GM12878 (cell line): ENCODE data around the gene AKR1B15. TPM values are rescaled to one million over a fixed set of nuclear protein-coding genes. Genes with fewer than 3 reads are reported as not detected.

Experiments used
- ATAC-seq: fragments of 200-7000 bp; cut with Tn5 transposase; 3 replicates; pipeline ENCODE4 v1.9.1; 2020; ENCODE audit warnings: mild to moderate bottlenecking, moderate library complexity
- BruUV-seq: library from RNA; stranded (reverse); fragments of 400-500 nt; replicated peaks from 2 replicates; lab custom pipeline; 2021; lab: Mats Ljungman, UMichigan
- CTCF ChIA-PET: fragments of 300-600 bp; sonication (Branson Sonifier 250); formaldehyde crosslinking; extraction: SDS; loops from one replicate; lab custom pipeline; 2021; ENCODE audit warnings: inconsistent platforms; lab: Yijun Ruan, JAX
- POLR2A ChIA-PET: fragments of 350-600 bp; formaldehyde crosslinking; extraction: SDS; loops from one replicate; lab custom pipeline; 2021; ENCODE audit warnings: inconsistent platforms; lab: Charles Lee
- RAD21 ChIA-PET: fragments of 300-600 bp; sonication (Branson Sonifier 250); formaldehyde crosslinking; loops from one replicate; lab custom pipeline; 2023; ENCODE audit warnings: antibody characterized with exemption; ENCODE audit not compliant: unreplicated experiment; lab: Charles Lee
- SMC1A ChIA-PET: fragments of 300-600 bp; sonication (Branson Sonifier 250); formaldehyde crosslinking; loops from one replicate; lab custom pipeline; 2023; ENCODE audit not compliant: unreplicated experiment, uncharacterized antibody; lab: Charles Lee
- DNase-seq: peaks from one replicate; pipeline ENCODE4 v3.0.0-alpha.2; 2011; ENCODE audit warnings: low read depth, low spot score
- FAIRE-seq: peaks from 3 replicates; lab custom pipeline; 2011; peaks lifted over from hg19 to GRCh38; lab: Jason Lieb, UNC
- H2AFZ ChIP-seq: 2 replicates; pipeline ENCODE4 v1.6.0; 2011; ENCODE audit warnings: low read depth, low read length, control low read depth; ENCODE audit not compliant: control insufficient read depth
- H3K27ac ChIP-seq: 2 replicates; pipeline ENCODE4 v1.5.1; 2011; ENCODE audit warnings: control low read depth; ENCODE audit not compliant: control insufficient read depth, insufficient read depth
- H3K27me3 ChIP-seq, 2 experiments: replicated peaks in 1 of 2; 2 replicates each; pipeline versions ENCODE4 v1.6.0 to v1.6.1; 2011; ENCODE audit warnings: low read length in 1 of 2; ENCODE audit not compliant: control insufficient read depth in 2 of 2, insufficient read depth in 2 of 2
- H3K36me3 ChIP-seq, 2 experiments: 2 replicates each; pipeline ENCODE4 v1.5.1; 2011; ENCODE audit warnings: low read length in 1 of 2; ENCODE audit not compliant: control insufficient read depth in 2 of 2, insufficient read depth in 2 of 2
- H3K4me1 ChIP-seq: 2 replicates; pipeline ENCODE4 v1.6.1; 2011; ENCODE audit warnings: mild to moderate bottlenecking, low read length, moderate library complexity, mixed read lengths; ENCODE audit not compliant: control insufficient read depth, insufficient read depth
- H3K4me2 ChIP-seq: 2 replicates; pipeline ENCODE4 v1.6.0; 2011; ENCODE audit warnings: control low read depth; ENCODE audit not compliant: control insufficient read depth, insufficient read depth
- H3K4me3 ChIP-seq: fragments of 200-600 bp; sonication (generic); 2 replicates; pipeline ENCODE4 v1.5.1; 2016
- H3K79me2 ChIP-seq: 2 replicates; pipeline ENCODE4 v1.6.0; 2011; ENCODE audit warnings: low read length; ENCODE audit not compliant: control insufficient read depth, insufficient read depth
- H3K9ac ChIP-seq: 2 replicates; pipeline ENCODE4 v1.8.0; 2011; ENCODE audit warnings: low read length, control low read depth, mixed read lengths; ENCODE audit not compliant: control insufficient read depth, insufficient read depth
- H3K9me3 ChIP-seq: replicated peaks from 3 replicates; pipeline ENCODE4 v1.5.1; 2011; ENCODE audit warnings: mild to moderate bottlenecking, low read length; ENCODE audit not compliant: control insufficient read depth, insufficient read depth
- H4K20me1 ChIP-seq: 2 replicates; pipeline ENCODE4 v1.6.0; 2011; ENCODE audit not compliant: control insufficient read depth, insufficient read depth
- BCL11A ChIP-seq: IDR thresholded peaks from 2 replicates; pipeline ENCODE4 v1.6.1; 2011; ENCODE audit warnings: low read depth, low read length
- CHD2 ChIP-seq: IDR thresholded peaks from 2 replicates; pipeline ENCODE4 v1.6.1; 2011; ENCODE audit warnings: low read depth, low read length, improper control_type of control experiment, borderline replicate concordance
- MXI1 ChIP-seq: fragments of 150-350 bp; IDR thresholded peaks from 2 replicates; pipeline ENCODE4 v1.6.1; 2011; ENCODE audit warnings: low read depth, mild to moderate bottlenecking, inconsistent platforms, low read length, improper control_type of control experiment
- NFXL1 ChIP-seq: fragments of 450-650 bp; IDR thresholded peaks from 2 replicates; pipeline ENCODE4 v1.6.1; 2017; ENCODE audit warnings: antibody characterized with exemption, mild to moderate bottlenecking, borderline replicate concordance
- STAT1 ChIP-seq: fragments of 450-650 bp; conservative IDR thresholded peaks from 2 replicates; pipeline ENCODE4 v1.6.1; 2014; ENCODE audit warnings: antibody characterized with exemption, mild to moderate bottlenecking
- SUZ12 ChIP-seq: fragments of 200-600 bp; sonication (generic); IDR thresholded peaks from one replicate; pipeline ENCODE4 v1.6.1; 2018; ENCODE audit warnings: antibody characterized with exemption, mild to moderate bottlenecking; ENCODE audit not compliant: unreplicated experiment
- TAF1 ChIP-seq: IDR thresholded peaks from 2 replicates; pipeline ENCODE4 v1.6.1; 2011; ENCODE audit warnings: mild to moderate bottlenecking, low read depth, low read length, borderline replicate concordance
- YBX1 ChIP-seq: fragments of 450-650 bp; IDR thresholded peaks from 2 replicates; pipeline ENCODE4 v1.6.1; 2016; ENCODE audit warnings: antibody characterized with exemption
- WGBS: methylation state at CpG from one replicate; pipeline ENCODE4 v1.1.6; 2016; ENCODE audit warnings: low lambda C conversion rate; ENCODE audit not compliant: insufficient replicate concordance, insufficient coverage; ENCODE audit errors: missing lambda C conversion rate; 5-methylcytosine and 5-hydroxymethylcytosine counted together
- in situ Hi-C: fragments of 300-500 bp; cut with MboI; formaldehyde crosslinking; loops from 9 replicates; pipeline ENCODE4 v1.14.3; 2018; ENCODE audit warnings: mixed read lengths
- intact Hi-C: fragments of 100-400 bp; cut with micrococcal nuclease; formaldehyde crosslinking; loops from one replicate; pipeline ENCODE4 v1.14.2; 2022; ENCODE audit not compliant: unreplicated experiment
- polyA plus RNA-seq, 11 experiments: library from polyadenylated mRNA; depleted of rRNA in 4 of 11; unstranded in 6 of 11; stranded (reverse) in 5 of 11; fragments of >200 nt; fragmentation: Nextera tagmentation in 4 of 11; fragmentation: Illumina TruSeq in 1 of 11; extraction: Ambion mirVana in 4 of 11; extraction: Trizol in 1 of 11; gene quantifications; 1 replicate in 1 of 11; 2 replicates in 10 of 11; pipeline versions ENCODE4 v1.2.1 to v1.2.3, GENCODE V29; 2011 to 2016; ENCODE audit warnings: inconsistent platforms in 2 of 11, missing spikeins in 2 of 11, low read depth in 1 of 11
- total RNA-seq, 4 experiments: library from RNA; depleted of rRNA in 3 of 4; stranded (reverse); fragments of >200 nt in 3 of 4; fragmentation: Illumina TruSeq in 1 of 4; extraction: Trizol in 1 of 4; gene quantifications; 2 replicates each; pipeline versions ENCODE4 v1.2.1 to v1.2.3, GENCODE V29; 2013 to 2021
- TF ChIP-seq, protein P1 (sequence below): fragments of 450-650 bp; IDR thresholded peaks from 2 replicates; pipeline ENCODE4 v1.6.1; 2016; ENCODE audit warnings: mild to moderate bottlenecking
- TF ChIP-seq, protein P2 (sequence below): fragments of 450-650 bp; IDR thresholded peaks from 2 replicates; pipeline ENCODE4 v1.6.1; 2018; ENCODE audit warnings: borderline replicate concordance, mild to moderate bottlenecking; ENCODE audit not compliant: partially characterized antibody
- TF ChIP-seq, protein P3 (sequence below): fragments of 150-350 bp; IDR thresholded peaks from 2 replicates; pipeline ENCODE4 v1.6.1; 2016; ENCODE audit warnings: low read depth, low read length
- TF ChIP-seq, protein P4 (sequence below): fragments of 450-650 bp; formaldehyde crosslinking; IDR thresholded peaks from 2 replicates; pipeline ENCODE4 v1.5.0; 2022; ENCODE audit warnings: mild to moderate bottlenecking, missing genetic modification characterization

AKR1B15 gene
- total and polyA plus RNA-seq, 10 of the 15 experiments (the other 5 are each of a cell fraction or from before 2014, with no cell fraction given) = 0.06 TPM; not detected in 9

DNA sequence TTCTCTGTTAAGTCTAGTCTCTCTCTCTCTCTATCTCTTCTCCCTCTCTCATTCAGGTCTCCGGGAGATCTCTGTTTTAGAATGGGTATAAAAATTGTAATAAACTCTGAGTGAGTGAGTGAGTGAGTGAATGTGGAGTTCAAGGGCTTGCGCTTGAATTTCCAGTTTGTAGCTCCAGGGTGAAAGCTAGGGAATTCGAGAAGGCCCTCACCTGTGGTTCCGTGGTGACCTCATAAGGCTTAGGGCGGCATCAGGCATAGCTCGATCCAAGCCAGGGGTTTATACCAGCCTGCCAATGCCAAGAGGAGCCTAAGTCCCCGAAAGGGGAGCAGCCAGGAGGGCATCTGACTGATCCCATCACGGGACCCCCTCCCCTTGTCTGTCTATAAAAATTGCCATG, 456 bp downstream of the AKR1B15 start:
- CTCF ChIA-PET = interaction anchor here (1.1 to 3.8 kb wide), 7 partner anchors 8 to 120 kb away, joined by 3 to 50 read pairs (median 20); partner anchors contain the start of gene AKR1B1
- Histone ChIP-seq H3K9me3 (no peaks in the 10 kb centered on the region), H3K79me2 (no peaks in the 10 kb centered on the region), H3K4me1 (peaks cover 24% of the 10 kb centered on the region), H3K9ac (no peak overlapping the region), H3K27me3 (no peaks in the 10 kb centered on the region), H3K27ac (no peak overlapping the region), H2AFZ (peak overlapping the region; percentile 48), H4K20me1 (no peaks in the 10 kb centered on the region), H3K4me2 (peak overlapping the region; percentile 96), H3K36me3 (no peaks in the 10 kb centered on the region), H3K4me3 (no peak overlapping the region)
- RAD21 ChIA-PET = interaction anchor here (0.9 to 1.3 kb wide), 3 partner anchors 56 to 639 kb away, joined by 3 to 7 read pairs (median 3); partner anchors contain the start of gene CYREN
- in situ Hi-C loops = no loop called here
- intact Hi-C loops = loop anchor here (5.0 kb wide), 1 partner anchor 37 kb away; no protein-coding TSS in a partner anchor
- SMC1A ChIA-PET = interaction anchor here (1.6 to 3.4 kb wide), 3 partner anchors 35 to 117 kb away, joined by 4 to 26 read pairs (median 5); no protein-coding TSS in a partner anchor
- 64% methylated on average over 8 of the region's 8 CpGs for WGBS
- DNase-seq = no peak
- TF ChIP-seq MXI1 (no peak), YBX1 (no peak), TAF1 (no peak), BCL11A (no peak), NFXL1 (no peak), SUZ12 (no peak), STAT1 (no peak), CHD2 (no peak)
- TF ChIP-seq, protein P1, sequence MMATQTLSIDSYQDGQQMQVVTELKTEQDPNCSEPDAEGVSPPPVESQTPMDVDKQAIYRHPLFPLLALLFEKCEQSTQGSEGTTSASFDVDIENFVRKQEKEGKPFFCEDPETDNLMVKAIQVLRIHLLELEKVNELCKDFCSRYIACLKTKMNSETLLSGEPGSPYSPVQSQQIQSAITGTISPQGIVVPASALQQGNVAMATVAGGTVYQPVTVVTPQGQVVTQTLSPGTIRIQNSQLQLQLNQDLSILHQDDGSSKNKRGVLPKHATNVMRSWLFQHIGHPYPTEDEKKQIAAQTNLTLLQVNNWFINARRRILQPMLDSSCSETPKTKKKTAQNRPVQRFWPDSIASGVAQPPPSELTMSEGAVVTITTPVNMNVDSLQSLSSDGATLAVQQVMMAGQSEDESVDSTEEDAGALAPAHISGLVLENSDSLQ = no peak
- TF ChIP-seq, protein P2, sequence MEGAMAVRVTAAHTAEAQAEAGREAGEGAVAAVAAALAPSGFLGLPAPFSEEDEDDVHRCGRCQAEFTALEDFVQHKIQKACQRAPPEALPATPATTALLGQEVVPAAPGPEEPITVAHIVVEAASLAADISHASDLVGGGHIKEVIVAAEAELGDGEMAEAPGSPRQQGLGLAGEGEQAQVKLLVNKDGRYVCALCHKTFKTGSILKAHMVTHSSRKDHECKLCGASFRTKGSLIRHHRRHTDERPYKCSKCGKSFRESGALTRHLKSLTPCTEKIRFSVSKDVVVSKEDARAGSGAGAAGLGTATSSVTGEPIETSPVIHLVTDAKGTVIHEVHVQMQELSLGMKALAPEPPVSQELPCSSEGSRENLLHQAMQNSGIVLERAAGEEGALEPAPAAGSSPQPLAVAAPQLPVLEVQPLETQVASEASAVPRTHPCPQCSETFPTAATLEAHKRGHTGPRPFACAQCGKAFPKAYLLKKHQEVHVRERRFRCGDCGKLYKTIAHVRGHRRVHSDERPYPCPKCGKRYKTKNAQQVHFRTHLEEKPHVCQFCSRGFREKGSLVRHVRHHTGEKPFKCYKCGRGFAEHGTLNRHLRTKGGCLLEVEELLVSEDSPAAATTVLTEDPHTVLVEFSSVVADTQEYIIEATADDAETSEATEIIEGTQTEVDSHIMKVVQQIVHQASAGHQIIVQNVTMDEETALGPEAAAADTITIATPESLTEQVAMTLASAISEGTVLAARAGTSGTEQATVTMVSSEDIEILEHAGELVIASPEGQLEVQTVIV = no peak
- TF ChIP-seq, protein P3, sequence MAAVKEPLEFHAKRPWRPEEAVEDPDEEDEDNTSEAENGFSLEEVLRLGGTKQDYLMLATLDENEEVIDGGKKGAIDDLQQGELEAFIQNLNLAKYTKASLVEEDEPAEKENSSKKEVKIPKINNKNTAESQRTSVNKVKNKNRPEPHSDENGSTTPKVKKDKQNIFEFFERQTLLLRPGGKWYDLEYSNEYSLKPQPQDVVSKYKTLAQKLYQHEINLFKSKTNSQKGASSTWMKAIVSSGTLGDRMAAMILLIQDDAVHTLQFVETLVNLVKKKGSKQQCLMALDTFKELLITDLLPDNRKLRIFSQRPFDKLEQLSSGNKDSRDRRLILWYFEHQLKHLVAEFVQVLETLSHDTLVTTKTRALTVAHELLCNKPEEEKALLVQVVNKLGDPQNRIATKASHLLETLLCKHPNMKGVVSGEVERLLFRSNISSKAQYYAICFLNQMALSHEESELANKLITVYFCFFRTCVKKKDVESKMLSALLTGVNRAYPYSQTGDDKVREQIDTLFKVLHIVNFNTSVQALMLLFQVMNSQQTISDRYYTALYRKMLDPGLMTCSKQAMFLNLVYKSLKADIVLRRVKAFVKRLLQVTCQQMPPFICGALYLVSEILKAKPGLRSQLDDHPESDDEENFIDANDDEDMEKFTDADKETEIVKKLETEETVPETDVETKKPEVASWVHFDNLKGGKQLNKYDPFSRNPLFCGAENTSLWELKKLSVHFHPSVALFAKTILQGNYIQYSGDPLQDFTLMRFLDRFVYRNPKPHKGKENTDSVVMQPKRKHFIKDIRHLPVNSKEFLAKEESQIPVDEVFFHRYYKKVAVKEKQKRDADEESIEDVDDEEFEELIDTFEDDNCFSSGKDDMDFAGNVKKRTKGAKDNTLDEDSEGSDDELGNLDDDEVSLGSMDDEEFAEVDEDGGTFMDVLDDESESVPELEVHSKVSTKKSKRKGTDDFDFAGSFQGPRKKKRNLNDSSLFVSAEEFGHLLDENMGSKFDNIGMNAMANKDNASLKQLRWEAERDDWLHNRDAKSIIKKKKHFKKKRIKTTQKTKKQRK = no peak
- TF ChIP-seq, protein P4, sequence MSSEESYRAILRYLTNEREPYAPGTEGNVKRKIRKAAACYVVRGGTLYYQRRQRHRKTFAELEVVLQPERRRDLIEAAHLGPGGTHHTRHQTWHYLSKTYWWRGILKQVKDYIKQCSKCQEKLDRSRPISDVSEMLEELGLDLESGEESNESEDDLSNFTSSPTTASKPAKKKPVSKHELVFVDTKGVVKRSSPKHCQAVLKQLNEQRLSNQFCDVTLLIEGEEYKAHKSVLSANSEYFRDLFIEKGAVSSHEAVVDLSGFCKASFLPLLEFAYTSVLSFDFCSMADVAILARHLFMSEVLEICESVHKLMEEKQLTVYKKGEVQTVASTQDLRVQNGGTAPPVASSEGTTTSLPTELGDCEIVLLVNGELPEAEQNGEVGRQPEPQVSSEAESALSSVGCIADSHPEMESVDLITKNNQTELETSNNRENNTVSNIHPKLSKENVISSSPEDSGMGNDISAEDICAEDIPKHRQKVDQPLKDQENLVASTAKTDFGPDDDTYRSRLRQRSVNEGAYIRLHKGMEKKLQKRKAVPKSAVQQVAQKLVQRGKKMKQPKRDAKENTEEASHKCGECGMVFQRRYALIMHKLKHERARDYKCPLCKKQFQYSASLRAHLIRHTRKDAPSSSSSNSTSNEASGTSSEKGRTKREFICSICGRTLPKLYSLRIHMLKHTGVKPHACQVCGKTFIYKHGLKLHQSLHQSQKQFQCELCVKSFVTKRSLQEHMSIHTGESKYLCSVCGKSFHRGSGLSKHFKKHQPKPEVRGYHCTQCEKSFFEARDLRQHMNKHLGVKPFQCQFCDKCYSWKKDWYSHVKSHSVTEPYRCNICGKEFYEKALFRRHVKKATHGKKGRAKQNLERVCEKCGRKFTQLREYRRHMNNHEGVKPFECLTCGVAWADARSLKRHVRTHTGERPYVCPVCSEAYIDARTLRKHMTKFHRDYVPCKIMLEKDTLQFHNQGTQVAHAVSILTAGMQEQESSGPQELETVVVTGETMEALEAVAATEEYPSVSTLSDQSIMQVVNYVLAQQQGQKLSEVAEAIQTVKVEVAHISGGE (CRISPR knock-in tag) = no peak
- POLR2A ChIA-PET = no interaction called here
- no peak for ATAC-seq
- FAIRE-seq = no peak
- no TSS peak for BruUV-seq
